Spleen (tissue), 7 donors: ENCODE results near the gene FBLN2.

ENCODE experiments used
- CTCF ChIP-seq, 11 experiments: fragments of 200-600 bp in 7 of 11; fragments of 450-650 bp in 4 of 11; sonication (generic) in 4 of 11; IDR thresholded peaks in 8 of 11; conservative IDR thresholded peaks in 3 of 11; 1 replicate in 7 of 11; 2 replicates in 4 of 11; pipeline versions ENCODE4 v1.4.0 to v1.8.0; 2016 to 2021; ENCODE audit warnings: antibody characterized with exemption in 11 of 11, inconsistent platforms in 4 of 11, mild to moderate bottlenecking in 1 of 11
- POLR2A ChIP-seq, 3 donors: fragments of 450-650 bp; IDR thresholded peaks; one replicate each; pipeline ENCODE4 v1.5.1; 2017; ENCODE audit warnings: antibody characterized with exemption in 3 of 3, mild to moderate bottlenecking in 1 of 3
- donor health status: DM: no; HTN: no; CAD: no; lungs with moderate emphysema.
- donor health status: DM: no; HTN: no; CAD: no.
- donor health status: DM: no; HTN: no; CAD: no.

- TF ChIP-seq CTCF (IDR thresholded peaks at IDR 0.05 in 8 of 11, conservative IDR thresholded peaks at IDR 0.05 in 3 of 11) (no peak), POLR2A (IDR thresholded peaks at IDR 0.05) (no peak)
These were observed 28.5 kb downstream of the FBLN2 start for GRCh38 chr3:13577181-13578121.
